ENCODE measurements around the gene MON2.
A peak's percentile ranks its signal among the peaks of the same experiment; 100 is the strongest.
"Not testable (repeated sequence)": the region's sequence is repeated elsewhere in the genome, so short reads cannot be mapped to it uniquely, and the experiment has no call there.

MON2 gene

GRCh38 chr12:62468935-62469334 is 2.3 kb downstream of the MON2 start:
- H3K27ac ChIP-seq, result no peak overlapping the region

GRCh38 chr12:62469704-62470103 is 3.1 kb downstream of the MON2 start:
- no peak overlapping the region for H3K27ac ChIP-seq
- DNase-seq (ENCODE audit: low read depth, low spot score), result no peak

More at GRCh38 chr12:62468935-62469334, 2.3 kb downstream of the MON2 start:
- DNase-seq (ENCODE audit: low read depth, low spot score), result no peak

- DNase-seq (ENCODE audit: low read depth, low spot score), result no peak
- no peak overlapping the region for H3K27ac ChIP-seq
Observed at GRCh38 chr12:62471734-62472133, 5.1 kb downstream of the MON2 start.

- no peak for DNase-seq (ENCODE audit: low read depth, low spot score)
- no peak overlapping the region for H3K27ac ChIP-seq
Observed at GRCh38 chr12:62472472-62472871, 5.8 kb downstream of the MON2 start.

- H3K27ac ChIP-seq, result no peak overlapping the region
- DNase-seq (ENCODE audit: low read depth, low spot score), result no peak
Observed at GRCh38 chr12:62481843-62482540, 15.4 kb downstream of the MON2 start.

- no peak for DNase-seq (ENCODE audit: low read depth, low spot score)
- no peak overlapping the region for H3K27ac ChIP-seq
Observed at GRCh38 chr12:62482769-62483168, 16.1 kb downstream of the MON2 start.

GRCh38 chr12:62484233-62484632 is 17.6 kb downstream of the MON2 start:
- H3K27ac ChIP-seq, result peak overlapping the region; percentile 15
- DNase-seq (ENCODE audit: low read depth, low spot score), result no peak

- no peak overlapping the region for H3K27ac ChIP-seq
Observed at GRCh38 chr12:62505786-62506185, 39.2 kb downstream of the MON2 start.

GRCh38 chr12:62512901-62513300 is 46.3 kb downstream of the MON2 start:
- DNase-seq (ENCODE audit: low read depth, low spot score), result no peak
- H3K27ac ChIP-seq, result no peak overlapping the region

More at GRCh38 chr12:62505786-62506185, 39.2 kb downstream of the MON2 start:
- DNase-seq (ENCODE audit: low read depth, low spot score), result no peak

GRCh38 chr12:62514080-62514479 is 47.5 kb downstream of the MON2 start:
- not testable (repeated sequence) for DNase-seq (ENCODE audit: low read depth, low spot score)

GRCh38 chr12:62516927-62517326 is 50.3 kb downstream of the MON2 start:
- no peak overlapping the region for H3K27ac ChIP-seq
- no peak for DNase-seq (ENCODE audit: low read depth, low spot score)

More at GRCh38 chr12:62514080-62514479, 47.5 kb downstream of the MON2 start:
- not testable (repeated sequence) for H3K27ac ChIP-seq

- H3K27ac ChIP-seq, result no peak overlapping the region
- DNase-seq (ENCODE audit: low read depth, low spot score), result no peak
Observed at GRCh38 chr12:62517887-62518286, 51.3 kb downstream of the MON2 start.

- H3K27ac ChIP-seq, result no peak overlapping the region
- no peak for DNase-seq (ENCODE audit: low read depth, low spot score)
Observed at GRCh38 chr12:62519043-62519442, 52.4 kb downstream of the MON2 start.

- DNase-seq (ENCODE audit: low read depth, low spot score), result no peak
- no peak overlapping the region for H3K27ac ChIP-seq
Observed at GRCh38 chr12:62520361-62520760, 53.7 kb downstream of the MON2 start.

- H3K27ac ChIP-seq, result no peak overlapping the region
- no peak for DNase-seq (ENCODE audit: low read depth, low spot score)
Observed at GRCh38 chr12:62522984-62523383, 56.4 kb downstream of the MON2 start.

GRCh38 chr12:62523619-62524018 is 57.0 kb downstream of the MON2 start:
- no peak overlapping the region for H3K27ac ChIP-seq
- DNase-seq (ENCODE audit: low read depth, low spot score), result no peak

- DNase-seq (ENCODE audit: low read depth, low spot score), result no peak
- H3K27ac ChIP-seq, result no peak overlapping the region
Observed at GRCh38 chr12:62525271-62525670, 58.6 kb downstream of the MON2 start.

- no peak overlapping the region for H3K27ac ChIP-seq
- no peak for DNase-seq (ENCODE audit: low read depth, low spot score)
Observed at GRCh38 chr12:62530596-62530995, 64.0 kb downstream of the MON2 start.

GRCh38 chr12:62532333-62532732 is 65.7 kb downstream of the MON2 start:
- no peak for DNase-seq (ENCODE audit: low read depth, low spot score)

GRCh38 chr12:62533087-62533754 is 66.6 kb downstream of the MON2 start:
- no peak overlapping the region for H3K27ac ChIP-seq
- no peak for DNase-seq (ENCODE audit: low read depth, low spot score)

More at GRCh38 chr12:62532333-62532732, 65.7 kb downstream of the MON2 start:
- H3K27ac ChIP-seq, result no peak overlapping the region

- DNase-seq (ENCODE audit: low read depth, low spot score), result no peak
Observed at GRCh38 chr12:62533755-62534107, 67.1 kb downstream of the MON2 start.

GRCh38 chr12:62536546-62536945 is 69.9 kb downstream of the MON2 start:
- DNase-seq (ENCODE audit: low read depth, low spot score), result no peak
- H3K27ac ChIP-seq, result no peak overlapping the region

More at GRCh38 chr12:62533755-62534107, 67.1 kb downstream of the MON2 start:
- H3K27ac ChIP-seq, result no peak overlapping the region
